Kidney tubule cell (primary cell): ENCODE data around the gene RPN2.
"Not testable (repeated sequence)": the region's sequence is repeated elsewhere in the genome, so short reads cannot be mapped to it uniquely, and the experiment has no call there.

ENCODE experiments used
- DNase-seq: peaks from one replicate; pipeline ENCODE4 v3.0.0-alpha.2; 2018; ENCODE audit warnings: low spot score

RPN2 gene

GRCh38 chr20:37178839-37179682 lies at the start of gene RPN2, which contains the start of gene MROH8:
TSS of gene RPN2 (plus strand) at chr20:37179330. CDS start at chr20:37179357, 27 bp downstream.
TSS of gene MROH8 (minus strand) at chr20:37179548.
- peak; percentile 98 for DNase-seq

- no peak for DNase-seq
Observed at GRCh38 chr20:37131486-37131885, 47.6 kb upstream of the RPN2 start.

GRCh38 chr20:37133952-37134351 lies 45.2 kb upstream of the RPN2 start:
- DNase-seq: no peak

- no peak for DNase-seq
Observed at GRCh38 chr20:37137547-37137946, 41.6 kb upstream of the RPN2 start.

- DNase-seq: peak; percentile 49
Observed at GRCh38 chr20:37142708-37143107, 36.4 kb upstream of the RPN2 start.

- peak; percentile 33 for DNase-seq
Observed at GRCh38 chr20:37144856-37145404, 34.2 kb upstream of the RPN2 start.

GRCh38 chr20:37147250-37147649 lies 31.9 kb upstream of the RPN2 start:
- no peak for DNase-seq

GRCh38 chr20:37150864-37151263 lies 28.3 kb upstream of the RPN2 start:
- DNase-seq: not testable (repeated sequence)

- DNase-seq: peak; percentile 10
Observed at GRCh38 chr20:37151529-37151928, 27.6 kb upstream of the RPN2 start.

GRCh38 chr20:37152284-37152683 lies 26.8 kb upstream of the RPN2 start:
- no peak for DNase-seq

- no peak for DNase-seq
Observed at GRCh38 chr20:37154684-37155298, 24.3 kb upstream of the RPN2 start.

- no peak for DNase-seq
Observed at GRCh38 chr20:37155987-37156386, 23.1 kb upstream of the RPN2 start.

- DNase-seq: no peak
Observed at GRCh38 chr20:37158248-37158647, 20.9 kb upstream of the RPN2 start.

GRCh38 chr20:37160683-37161082 lies 18.4 kb upstream of the RPN2 start:
- no peak for DNase-seq

- DNase-seq: no peak
Observed at GRCh38 chr20:37161830-37162549, 17.1 kb upstream of the RPN2 start.

- DNase-seq: no peak
Observed at GRCh38 chr20:37162646-37163045, 16.5 kb upstream of the RPN2 start.

GRCh38 chr20:37163832-37164554 lies 15.1 kb upstream of the RPN2 start:
- no peak for DNase-seq

GRCh38 chr20:37165031-37165430 lies 14.1 kb upstream of the RPN2 start:
- DNase-seq: no peak

GRCh38 chr20:37166867-37167266 lies 12.3 kb upstream of the RPN2 start:
- no peak for DNase-seq

GRCh38 chr20:37172836-37173235 lies 6.3 kb upstream of the RPN2 start:
- DNase-seq: no peak

- peak; percentile 81 for DNase-seq
Observed at GRCh38 chr20:37179683-37180524, 774 bp downstream of the RPN2 start.
